Measurements from ENCODE around the gene PZP. TPM values are rescaled to one million over a fixed set of nuclear protein-coding genes. Genes with fewer than 3 reads are reported as not detected.

The PZP gene
- total RNA-seq, 1 donor from 2014 or later, result 2.2 TPM

DNA sequence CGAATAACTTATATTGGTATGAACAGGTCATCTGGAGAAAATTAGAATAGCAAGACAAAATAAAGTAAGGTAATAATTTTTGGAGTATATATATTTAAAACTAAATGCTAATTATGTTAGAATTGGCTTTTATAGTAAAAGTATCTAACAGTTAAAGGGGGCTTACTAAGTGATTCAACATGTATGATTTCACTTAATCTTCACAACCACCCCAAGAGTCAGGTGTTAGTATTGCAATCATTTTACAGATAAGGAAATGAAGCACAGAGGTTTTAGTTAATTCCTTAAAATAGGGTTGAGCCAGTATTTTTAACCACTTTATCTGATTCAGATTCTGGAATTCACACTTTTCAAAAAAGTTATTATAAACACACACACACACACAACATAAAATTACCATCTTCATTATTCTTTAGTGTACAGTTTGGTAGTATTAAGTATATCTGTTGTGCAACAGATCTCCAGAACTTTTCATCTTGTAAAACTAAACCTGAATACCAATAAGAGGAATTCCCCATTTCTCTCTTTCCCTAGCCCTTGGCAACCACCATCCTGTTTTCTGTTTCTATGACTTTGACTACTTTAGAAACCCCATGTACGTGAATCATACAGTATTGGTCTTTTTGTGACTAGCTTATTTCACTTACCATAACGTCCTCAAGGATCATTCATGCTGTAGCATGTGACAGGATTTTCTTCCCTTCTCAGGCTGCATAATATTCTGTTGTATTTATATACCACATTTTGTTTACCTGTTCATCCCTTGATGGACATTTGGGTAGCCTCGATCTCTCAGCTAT lies 104.9 kb downstream of the PZP start:
- no peaks in the 10 kb centered on the region for H3K36me3 Mint-ChIP-seq (ENCODE audit: low read depth, unreplicated experiment)
- H3K9me3 Mint-ChIP-seq (ENCODE audit: unreplicated experiment), result no peaks in the 10 kb centered on the region
- no peak overlapping the region for H3K27ac Mint-ChIP-seq (ENCODE audit: unreplicated experiment)
- no peaks in the 10 kb centered on the region for H3K4me1 Mint-ChIP-seq (ENCODE audit: unreplicated experiment)
- peaks cover 2% of the 10 kb centered on the region for H3K27me3 Mint-ChIP-seq (ENCODE audit: unreplicated experiment)
- no peak for DNase-seq (ENCODE audit: low spot score)
- H3K4me3 Mint-ChIP-seq (ENCODE audit: unreplicated experiment), result no peak overlapping the region
- TF ChIP-seq, protein P1, sequence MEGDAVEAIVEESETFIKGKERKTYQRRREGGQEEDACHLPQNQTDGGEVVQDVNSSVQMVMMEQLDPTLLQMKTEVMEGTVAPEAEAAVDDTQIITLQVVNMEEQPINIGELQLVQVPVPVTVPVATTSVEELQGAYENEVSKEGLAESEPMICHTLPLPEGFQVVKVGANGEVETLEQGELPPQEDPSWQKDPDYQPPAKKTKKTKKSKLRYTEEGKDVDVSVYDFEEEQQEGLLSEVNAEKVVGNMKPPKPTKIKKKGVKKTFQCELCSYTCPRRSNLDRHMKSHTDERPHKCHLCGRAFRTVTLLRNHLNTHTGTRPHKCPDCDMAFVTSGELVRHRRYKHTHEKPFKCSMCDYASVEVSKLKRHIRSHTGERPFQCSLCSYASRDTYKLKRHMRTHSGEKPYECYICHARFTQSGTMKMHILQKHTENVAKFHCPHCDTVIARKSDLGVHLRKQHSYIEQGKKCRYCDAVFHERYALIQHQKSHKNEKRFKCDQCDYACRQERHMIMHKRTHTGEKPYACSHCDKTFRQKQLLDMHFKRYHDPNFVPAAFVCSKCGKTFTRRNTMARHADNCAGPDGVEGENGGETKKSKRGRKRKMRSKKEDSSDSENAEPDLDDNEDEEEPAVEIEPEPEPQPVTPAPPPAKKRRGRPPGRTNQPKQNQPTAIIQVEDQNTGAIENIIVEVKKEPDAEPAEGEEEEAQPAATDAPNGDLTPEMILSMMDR (IDR thresholded peaks at IDR 0.05; ENCODE audit: unreplicated experiment), result no peak

DNA sequence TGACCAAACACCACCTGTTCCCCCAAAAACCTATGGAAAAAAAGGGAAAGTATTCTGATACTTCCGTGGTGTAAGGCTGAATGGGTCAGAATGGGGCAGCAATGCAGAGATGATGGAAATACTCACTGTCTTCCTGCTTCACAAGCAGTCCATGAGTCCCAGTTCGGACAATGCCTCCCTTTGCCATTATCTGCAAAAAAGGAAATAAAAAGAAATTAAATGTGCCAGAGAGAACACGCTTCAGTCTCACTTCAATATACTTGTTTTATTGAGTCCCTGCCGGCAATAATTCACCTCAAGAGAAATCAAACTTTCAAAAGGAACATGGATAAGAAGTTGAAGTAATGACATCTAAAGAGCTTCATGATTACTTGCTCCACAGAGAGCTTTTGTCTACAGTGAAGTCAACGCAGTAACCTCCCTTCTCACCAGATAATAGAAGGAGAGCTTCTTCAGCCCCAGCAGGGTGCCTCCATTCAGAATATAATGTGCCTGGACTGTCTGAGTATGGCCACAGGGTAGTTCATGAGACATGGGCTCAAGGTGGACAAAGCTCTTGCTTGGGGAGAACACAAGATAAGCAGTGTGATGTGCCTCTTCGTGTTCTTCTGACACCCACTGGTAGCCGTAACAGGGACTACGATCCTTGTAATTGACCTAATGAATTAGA lies 107.0 kb downstream of the PZP start:
- TF ChIP-seq, protein P1 (IDR thresholded peaks at IDR 0.05; ENCODE audit: unreplicated experiment), result no peak
- H3K36me3 Mint-ChIP-seq (ENCODE audit: low read depth, unreplicated experiment), result no peaks in the 10 kb centered on the region
- no peaks in the 10 kb centered on the region for H3K4me1 Mint-ChIP-seq (ENCODE audit: unreplicated experiment)
- H3K27ac Mint-ChIP-seq (ENCODE audit: unreplicated experiment), result no peak overlapping the region
- DNase-seq (ENCODE audit: low spot score), result no peak
- no peaks in the 10 kb centered on the region for H3K9me3 Mint-ChIP-seq (ENCODE audit: unreplicated experiment)
- H3K27me3 Mint-ChIP-seq (ENCODE audit: unreplicated experiment), result peaks cover 2% of the 10 kb centered on the region
- H3K4me3 Mint-ChIP-seq (ENCODE audit: unreplicated experiment), result no peak overlapping the region

DNA sequence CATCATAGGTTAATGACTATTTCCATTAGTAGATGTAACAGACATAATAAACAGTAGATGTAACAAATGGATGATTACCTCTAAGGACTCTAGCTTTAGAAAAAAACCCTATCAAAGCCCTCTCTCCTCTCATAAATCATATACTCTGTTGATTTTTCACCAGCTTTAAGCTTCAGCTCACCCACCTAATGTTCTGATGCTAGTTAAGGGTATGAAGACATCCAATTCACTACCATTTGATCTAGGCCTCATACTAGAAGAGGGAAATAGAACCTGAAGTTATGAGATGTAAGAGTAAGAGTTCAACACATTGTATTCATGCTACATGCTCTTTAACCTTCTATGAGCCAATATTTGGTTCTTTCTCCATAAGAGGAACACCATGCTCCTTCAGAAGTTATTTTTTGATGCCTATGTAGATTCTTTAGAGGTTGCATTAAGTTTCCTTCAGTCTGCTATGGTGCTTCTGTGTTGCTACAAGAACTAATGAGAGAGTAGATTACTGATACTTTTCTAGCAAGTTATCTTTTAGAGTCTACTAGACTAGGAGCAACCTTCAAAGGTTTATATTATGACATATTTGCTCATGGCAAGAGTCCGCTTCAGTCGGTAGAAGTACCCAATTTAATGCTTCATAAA lies 108.5 kb downstream of the PZP start:
- DNase-seq (ENCODE audit: low spot score), result no peak
- Mint-ChIP-seq H3K4me1 (ENCODE audit: unreplicated experiment) (no peaks in the 10 kb centered on the region), H3K9me3 (ENCODE audit: unreplicated experiment) (no peaks in the 10 kb centered on the region), H3K4me3 (ENCODE audit: unreplicated experiment) (no peak overlapping the region), H3K27ac (ENCODE audit: unreplicated experiment) (no peak overlapping the region), H3K36me3 (ENCODE audit: low read depth, unreplicated experiment) (no peaks in the 10 kb centered on the region), H3K27me3 (ENCODE audit: unreplicated experiment) (peaks cover 2% of the 10 kb centered on the region)
- TF ChIP-seq, protein P1 (IDR thresholded peaks at IDR 0.05; ENCODE audit: unreplicated experiment), result no peak

Small RNA genes lying within 50 kb of the gene (microRNA-seq; reads per million reads assigned to microRNA genes)
- gene MIR1244-3 (ENCODE audit: unreplicated experiment), result not detected

Other genes with a start within 250 kb of the PZP start
- 2.1 TPM for gene KLRG1, start 218.8 kb downstream of the PZP start, total RNA-seq (ENCODE audit: unreplicated experiment)
- gene A2M, start 92.5 kb downstream of the PZP start, total RNA-seq (ENCODE audit: unreplicated experiment), result 1.4 TPM

Measured in endothelial cell (in vitro differentiated cells).